Gastrocnemius medialis (tissue), 4 donors: ENCODE data around the gene PPAN. TPM values are rescaled to one million over a fixed set of nuclear protein-coding genes. Genes with fewer than 3 reads are reported as not detected.

Experiments used
- ATAC-seq, 2 donors: fragments of 150-250 bp; one replicate each; pipeline ENCODE4 v1.9.1; 2016
- DNase-seq, 2 donors: peaks; one replicate each; pipeline ENCODE4 v3.0.0-alpha.2; 2019
- H3K27ac ChIP-seq, 4 donors: fragments of 200-600 bp; sonication (generic); 1 replicate in 1 of 4; 2 replicates in 3 of 4; pipeline ENCODE4 v1.5.1; 2016 to 2018; ENCODE audit warnings: mild to moderate bottlenecking in 2 of 4, moderate library complexity in 1 of 4
- H3K27me3 ChIP-seq, 3 donors: fragments of 200-600 bp; sonication (generic) in 2 of 3; 1 replicate in 1 of 3; 2 replicates in 2 of 3; pipeline versions ENCODE4 v1.5.1 to v1.6.0; 2016 to 2019; ENCODE audit warnings: mild to moderate bottlenecking in 1 of 3, moderate library complexity in 1 of 3
- H3K36me3 ChIP-seq, 2 donors: fragments of 200-600 bp; sonication (generic) in 1 of 2; one replicate each; pipeline ENCODE4 v1.5.1; 2017 to 2018
- H3K4me1 ChIP-seq, 2 donors: fragments of 200-600 bp; sonication (generic) in 1 of 2; one replicate each; pipeline ENCODE4 v1.5.1; 2016 to 2017; ENCODE audit warnings: mild to moderate bottlenecking in 2 of 2
- H3K4me3 ChIP-seq, 4 donors: fragments of 200-600 bp; sonication (generic) in 3 of 4; 1 replicate in 1 of 4; 2 replicates in 3 of 4; pipeline ENCODE4 v1.5.1; 2016 to 2019; ENCODE audit warnings: mild to moderate bottlenecking in 2 of 4
- H3K9me3 ChIP-seq, 3 donors: fragments of 200-600 bp; sonication (generic) in 2 of 3; 1 replicate in 1 of 3; 2 replicates in 2 of 3; pipeline ENCODE4 v1.5.1; 2016 to 2019
- CTCF ChIP-seq, 5 experiments: fragments of 450-650 bp in 3 of 5; fragments of 200-600 bp in 2 of 5; sonication (generic) in 2 of 5; IDR thresholded peaks in 4 of 5; conservative IDR thresholded peaks in 1 of 5; 1 replicate in 4 of 5; 2 replicates in 1 of 5; pipeline ENCODE4 v1.5.1; 2016 to 2019; ENCODE audit warnings: antibody characterized with exemption in 5 of 5, mild to moderate bottlenecking in 3 of 5, moderate library complexity in 3 of 5
- POLR2A ChIP-seq, 2 donors: fragments of 450-650 bp; IDR thresholded peaks; one replicate each; pipeline ENCODE4 v1.6.1; 2017; ENCODE audit warnings: antibody characterized with exemption in 2 of 2, mild to moderate bottlenecking in 2 of 2, moderate library complexity in 2 of 2
- in situ Hi-C, 4 donors: fragments of 200-750 bp; cut with MboI; loops; one replicate each; pipeline versions ENCODE4 v1.15.0 to v1.8.0; 2017; ENCODE audit warnings: low sequenced_read_pairs in 4 of 4
- intact Hi-C: fragments of 100-400 bp; cut with DNase I; formaldehyde crosslinking; loops from one replicate; pipeline ENCODE4 v1.15.1; 2023; ENCODE audit warnings: low total_unique reads
- total RNA-seq, 4 donors: library from RNA; depleted of rRNA; stranded (reverse); fragments of >200 nt; gene quantifications; one replicate each; pipeline versions ENCODE4 v1.1.0 to v1.2.3, GENCODE V29; 2016

Gene PPAN
- total RNA-seq, 4 donors from 2014 or later = 30.5 to 42.3 (median 36.7) TPM

DNA sequence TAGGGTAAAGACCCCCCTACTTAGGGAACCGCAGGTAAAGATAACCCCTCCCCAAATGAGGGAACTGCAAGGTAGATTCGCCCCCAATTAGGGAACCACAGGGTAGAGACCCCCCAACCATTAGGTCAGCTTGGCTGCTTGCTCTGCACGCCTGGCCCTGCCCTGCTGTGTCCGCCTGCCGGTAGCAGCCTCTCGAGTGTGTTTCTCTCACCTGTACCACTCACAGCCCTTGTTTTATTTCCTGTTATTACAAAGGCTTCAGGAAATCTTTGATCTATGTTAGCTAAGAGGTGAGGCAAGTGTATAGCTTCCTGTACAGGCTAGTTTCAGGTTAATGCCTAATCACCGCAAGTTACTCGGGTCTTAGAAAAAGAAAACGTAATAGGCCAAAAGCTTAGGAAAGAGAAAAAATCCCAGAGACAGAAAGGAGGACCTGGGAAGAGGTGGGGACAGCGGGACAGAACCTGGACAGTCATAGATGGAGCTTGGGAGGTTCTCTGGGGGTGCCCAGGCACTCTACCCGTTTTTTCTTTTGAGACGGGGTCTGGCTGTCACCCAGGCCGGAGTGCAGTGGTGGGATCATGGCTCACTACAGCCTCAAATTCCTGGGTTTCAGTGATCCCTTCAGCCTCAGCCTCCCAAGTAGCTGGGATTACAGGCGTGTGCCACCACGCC, 36.7 kb downstream of the PPAN start:
- TF ChIP-seq POLR2A (IDR thresholded peaks at IDR 0.05) (no peak), CTCF (IDR thresholded peaks at IDR 0.05 in 4 of 5, conservative IDR thresholded peaks at IDR 0.05 in 1 of 5) (no peak)
- no peaks in the 10 kb centered on the region for H3K9me3 ChIP-seq
- ATAC-seq (no peak), DNase-seq (no peak)
- in situ Hi-C loops (no loop called here), intact Hi-C loops (no loop called here)
- H3K4me3 ChIP-seq = no peak overlapping the region
- peaks cover 0 to 71% of the 10 kb centered on the region in 2 donors for H3K36me3 ChIP-seq
- no peak overlapping the region for H3K27ac ChIP-seq
- no peaks in the 10 kb centered on the region for H3K4me1 ChIP-seq
- H3K27me3 ChIP-seq = no peaks in the 10 kb centered on the region

DNA sequence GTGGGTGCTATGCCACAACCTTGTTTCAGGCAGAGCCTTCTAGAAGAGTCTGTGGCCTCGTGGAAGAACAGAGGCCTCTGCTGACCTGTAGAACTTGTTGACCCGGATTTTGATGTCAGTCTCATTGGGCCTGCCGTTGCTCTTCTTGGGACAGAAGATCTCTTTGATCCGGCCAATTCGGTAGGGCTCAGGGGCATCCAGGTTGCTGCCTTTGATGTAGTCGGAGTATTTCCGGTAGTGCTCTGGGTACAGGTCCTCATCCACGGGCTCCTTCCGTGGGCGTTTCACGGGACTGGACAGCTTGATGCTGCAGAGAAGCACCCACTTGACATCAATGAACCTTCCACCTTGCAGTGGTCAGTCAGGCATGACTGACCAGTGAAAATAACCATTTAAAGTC, 37.5 kb downstream of the PPAN start:
- H3K36me3 ChIP-seq = peaks cover 0 to 72% of the 10 kb centered on the region in 2 donors

GRCh38 chr19:10144361-10144760, 38.2 kb downstream of the PPAN start:
- Histone ChIP-seq H3K27ac (no peak overlapping the region), H3K36me3 (peaks cover 0 to 76% of the 10 kb centered on the region in 2 donors), H3K4me3 (no peak overlapping the region), H3K9me3 (no peaks in the 10 kb centered on the region), H3K4me1 (no peaks in the 10 kb centered on the region), H3K27me3 (no peaks in the 10 kb centered on the region)
- in situ Hi-C loops = no loop called here
- intact Hi-C loops = no loop called here
- ATAC-seq = no peak
- TF ChIP-seq CTCF (IDR thresholded peaks at IDR 0.05 in 4 of 5, conservative IDR thresholded peaks at IDR 0.05 in 1 of 5) = no peak
- TF ChIP-seq POLR2A (IDR thresholded peaks at IDR 0.05) = no peak
- no peak for DNase-seq

More for the DNA sequence above, 37.5 kb downstream of the PPAN start:
- in situ Hi-C loops (no loop called here), intact Hi-C loops (no loop called here)
- Histone ChIP-seq H3K9me3 (no peaks in the 10 kb centered on the region), H3K4me1 (no peaks in the 10 kb centered on the region), H3K27ac (no peak overlapping the region), H3K4me3 (no peak overlapping the region), H3K27me3 (no peaks in the 10 kb centered on the region)
- no peak for DNase-seq
- ATAC-seq = no peak
- TF ChIP-seq CTCF (IDR thresholded peaks at IDR 0.05 in 4 of 5, conservative IDR thresholded peaks at IDR 0.05 in 1 of 5) (no peak), POLR2A (IDR thresholded peaks at IDR 0.05) (no peak)

DNA sequence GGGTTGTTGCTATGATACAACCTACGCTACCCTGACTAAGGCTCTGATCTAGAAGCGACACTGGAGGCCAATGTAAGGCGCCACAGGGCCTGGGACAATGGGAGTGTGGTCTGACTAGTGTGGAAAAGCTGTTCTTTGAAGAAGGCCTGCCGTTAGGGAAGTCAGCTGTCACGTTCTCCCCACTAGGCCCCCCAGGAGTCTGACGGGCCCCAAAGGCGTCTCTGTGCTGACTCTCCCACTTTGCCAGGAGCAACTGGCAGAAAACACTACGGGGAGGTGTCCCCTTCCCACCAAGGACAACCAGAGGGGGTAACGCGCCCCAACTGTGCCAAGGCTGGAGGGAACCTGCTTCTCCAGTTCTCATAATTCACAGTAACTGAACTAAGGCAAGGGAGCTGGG, 38.9 kb downstream of the PPAN start:
- ATAC-seq = no peak
- in situ Hi-C loops = no loop called here

More for the DNA sequence above, 38.9 kb downstream of the PPAN start:
- H3K4me1 ChIP-seq = no peaks in the 10 kb centered on the region
- H3K36me3 ChIP-seq = peaks cover 0 to 76% of the 10 kb centered on the region in 2 donors
- TF ChIP-seq CTCF (IDR thresholded peaks at IDR 0.05 in 4 of 5, conservative IDR thresholded peaks at IDR 0.05 in 1 of 5) = no peak
- TF ChIP-seq POLR2A (IDR thresholded peaks at IDR 0.05) = no peak
- H3K27ac ChIP-seq = no peak overlapping the region
- H3K4me3 ChIP-seq = no peak overlapping the region
- DNase-seq = no peak
- no peaks in the 10 kb centered on the region for H3K27me3 ChIP-seq
- intact Hi-C loops = no loop called here
- H3K9me3 ChIP-seq = no peaks in the 10 kb centered on the region
